OCI-LY1 (cell line): ENCODE data around the gene CXCL10.

ENCODE experiments used
- H2AFZ ChIP-seq: fragments of 200-600 bp; sonication (generic), shearing (Covaris generic); 2 replicates; pipeline ENCODE4 v1.6.0; 2014; ENCODE audit warnings: antibody characterized with exemption, mild to moderate bottlenecking, low read length
- H3F3A ChIP-seq: fragments of 200-600 bp; sonication (generic), shearing (Covaris generic); 2 replicates; pipeline ENCODE4 v1.6.0; 2014; ENCODE audit warnings: mild to moderate bottlenecking, antibody characterized with exemption, low read length, moderate library complexity; ENCODE audit not compliant: insufficient read depth
- H3K27ac ChIP-seq: fragments of 200-600 bp; sonication (generic); 2 replicates; pipeline ENCODE4 v1.5.1; 2014; ENCODE audit warnings: low read length, mixed run types, mild to moderate bottlenecking, low read depth; ENCODE audit not compliant: poor library complexity, severe bottlenecking
- H3K27me3 ChIP-seq: fragments of 200-600 bp; sonication (generic); 2 replicates; pipeline ENCODE4 v1.6.0; 2014; ENCODE audit warnings: antibody characterized with exemption, mild to moderate bottlenecking, low read length, moderate library complexity; ENCODE audit not compliant: insufficient read depth
- H3K36me3 ChIP-seq: fragments of 200-600 bp; sonication (generic); 2 replicates; pipeline ENCODE4 v1.6.1; 2014; ENCODE audit warnings: mild to moderate bottlenecking, antibody characterized with exemption, low read length, moderate library complexity, mixed read lengths; ENCODE audit not compliant: insufficient read depth
- H3K4me1 ChIP-seq: fragments of 200-600 bp; sonication (generic); 2 replicates; pipeline ENCODE4 v1.5.1; 2014; ENCODE audit warnings: mild to moderate bottlenecking, low read length, moderate library complexity; ENCODE audit not compliant: insufficient read depth, severe bottlenecking
- H3K4me2 ChIP-seq: fragments of 200-600 bp; sonication (generic), shearing (Covaris generic); 2 replicates; pipeline ENCODE4 v1.6.1; 2014; ENCODE audit warnings: low read length
- H3K4me3 ChIP-seq: fragments of 200-600 bp; sonication (generic); 2 replicates; pipeline ENCODE4 v1.5.1; 2014; ENCODE audit warnings: low read length, low read depth, mild to moderate bottlenecking, mixed read lengths; ENCODE audit not compliant: poor library complexity, severe bottlenecking
- H3K79me2 ChIP-seq: fragments of 200-600 bp; shearing (Covaris generic); 2 replicates; pipeline ENCODE4 v1.6.1; 2016; ENCODE audit warnings: mixed run types, low read length, mixed read lengths; ENCODE audit not compliant: insufficient read depth
- H3K9ac ChIP-seq: fragments of 200-600 bp; sonication (generic), shearing (Covaris generic); 2 replicates; pipeline ENCODE4 v1.6.1; 2014; ENCODE audit warnings: mild to moderate bottlenecking, low read length, mixed read lengths
- H3K9me2 ChIP-seq: fragments of 200-600 bp; sonication (generic), shearing (Covaris generic); 2 replicates; pipeline ENCODE4 v1.6.1; 2014; ENCODE audit warnings: low read depth, mild to moderate bottlenecking, low read length, mixed read lengths
- H3K9me3 ChIP-seq: fragments of 200-600 bp; shearing (Covaris generic); 2 replicates; pipeline ENCODE4 v1.6.1; 2014; ENCODE audit warnings: low read length, mixed read lengths
- H4K20me1 ChIP-seq: fragments of 200-600 bp; sonication (generic), shearing (Covaris generic); 2 replicates; pipeline ENCODE4 v1.6.0; 2016; ENCODE audit warnings: mild to moderate bottlenecking, low read length; ENCODE audit not compliant: insufficient read depth
- EZH2 ChIP-seq: fragments of 200-600 bp; sonication (generic), shearing (Covaris generic); IDR thresholded peaks from 2 replicates; pipeline ENCODE4 v1.8.0; 2017; ENCODE audit warnings: borderline replicate concordance, mixed run types, mild to moderate bottlenecking, antibody characterized with exemption, low read length, moderate library complexity, mixed read lengths
- TF ChIP-seq, protein P1 (sequence below): fragments of 200-600 bp; sonication (generic), shearing (Covaris generic); IDR thresholded peaks from 2 replicates; pipeline ENCODE4 v1.5.1; 2017; ENCODE audit warnings: mild to moderate bottlenecking, antibody characterized with exemption, low read length, moderate library complexity, mixed read lengths

Gene CXCL10

DNA sequence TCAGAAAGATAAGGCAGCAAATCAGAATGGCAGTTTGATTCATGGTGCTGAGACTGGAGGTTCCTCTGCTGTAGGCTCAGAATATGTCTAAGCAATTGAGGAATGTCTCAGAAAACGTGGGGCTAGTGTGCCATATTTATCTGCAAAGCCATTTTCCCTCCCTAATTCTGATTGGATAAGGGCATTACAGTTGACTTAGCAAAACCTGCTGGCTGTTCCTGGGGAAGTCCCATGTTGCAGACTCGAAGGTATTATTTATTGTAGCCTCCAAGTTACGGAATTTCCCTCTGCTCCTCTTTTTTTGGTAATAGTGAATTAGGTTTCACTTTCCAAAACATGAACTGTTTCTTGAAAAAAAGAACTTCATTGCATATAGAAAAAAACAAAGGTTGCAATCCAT lies at the start of gene CXCL10:
Gene CXCL10 (minus strand): TSS at position 109 of the 400 bp plus-strand sequence. CDS start 66 bp downstream, at position 43.
- no peaks in the 10 kb centered on the region; the same call in 1 of the 2 replicates for H3K27me3 ChIP-seq
- H3K36me3 ChIP-seq: no peaks in the 10 kb centered on the region
- no peak within 1 kb of the TSS for H2AFZ ChIP-seq
- H3K9me3 ChIP-seq: no peaks in the 10 kb centered on the region
- no peak within 1 kb of the TSS for H3K9ac ChIP-seq
- H3K4me2 ChIP-seq: no peak within 1 kb of the TSS
- no peaks in the 10 kb centered on the region for H4K20me1 ChIP-seq
- TF ChIP-seq, protein P1, sequence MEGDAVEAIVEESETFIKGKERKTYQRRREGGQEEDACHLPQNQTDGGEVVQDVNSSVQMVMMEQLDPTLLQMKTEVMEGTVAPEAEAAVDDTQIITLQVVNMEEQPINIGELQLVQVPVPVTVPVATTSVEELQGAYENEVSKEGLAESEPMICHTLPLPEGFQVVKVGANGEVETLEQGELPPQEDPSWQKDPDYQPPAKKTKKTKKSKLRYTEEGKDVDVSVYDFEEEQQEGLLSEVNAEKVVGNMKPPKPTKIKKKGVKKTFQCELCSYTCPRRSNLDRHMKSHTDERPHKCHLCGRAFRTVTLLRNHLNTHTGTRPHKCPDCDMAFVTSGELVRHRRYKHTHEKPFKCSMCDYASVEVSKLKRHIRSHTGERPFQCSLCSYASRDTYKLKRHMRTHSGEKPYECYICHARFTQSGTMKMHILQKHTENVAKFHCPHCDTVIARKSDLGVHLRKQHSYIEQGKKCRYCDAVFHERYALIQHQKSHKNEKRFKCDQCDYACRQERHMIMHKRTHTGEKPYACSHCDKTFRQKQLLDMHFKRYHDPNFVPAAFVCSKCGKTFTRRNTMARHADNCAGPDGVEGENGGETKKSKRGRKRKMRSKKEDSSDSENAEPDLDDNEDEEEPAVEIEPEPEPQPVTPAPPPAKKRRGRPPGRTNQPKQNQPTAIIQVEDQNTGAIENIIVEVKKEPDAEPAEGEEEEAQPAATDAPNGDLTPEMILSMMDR: no peak
- no peak for TF ChIP-seq EZH2
- H3K9me2 ChIP-seq: no peaks in the 10 kb centered on the region
- H3F3A ChIP-seq: no peaks in the 10 kb centered on the region
- H3K79me2 ChIP-seq: no peaks in the 10 kb centered on the region
- no peak within 1 kb of the TSS for H3K4me3 ChIP-seq
- H3K27ac ChIP-seq: no peak within 1 kb of the TSS
- no peaks in the 10 kb centered on the region for H3K4me1 ChIP-seq

DNA sequence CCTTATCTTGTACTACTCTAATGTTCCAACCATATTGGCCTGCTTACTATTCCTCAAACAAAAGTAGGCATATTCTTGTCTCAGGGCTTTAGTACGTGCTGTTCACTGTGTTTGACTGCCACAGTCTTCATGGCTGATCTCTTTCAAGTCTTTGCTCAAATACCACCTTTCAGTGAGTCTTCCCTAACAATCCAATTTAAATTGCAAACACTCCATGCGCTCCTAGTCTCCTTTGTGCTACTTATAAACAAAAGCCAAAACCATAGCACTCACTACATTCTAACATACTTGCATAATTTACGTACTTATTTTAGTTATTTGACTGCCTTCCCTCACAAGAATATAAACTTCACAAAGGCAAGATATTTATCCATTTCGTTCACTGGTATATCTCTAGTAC lies 49.5 kb upstream of the CXCL10 start:
- no peaks in the 10 kb centered on the region for H3K9me2 ChIP-seq
- H2AFZ ChIP-seq: no peak overlapping the region
- no peaks in the 10 kb centered on the region for H3K79me2 ChIP-seq
- H3K4me3 ChIP-seq: no peak overlapping the region
- no peaks in the 10 kb centered on the region for H3K9me3 ChIP-seq
- no peaks in the 10 kb centered on the region for H3K4me1 ChIP-seq
- H3K9ac ChIP-seq: no peak overlapping the region
- no peaks in the 10 kb centered on the region for H3F3A ChIP-seq
- H3K36me3 ChIP-seq: no peaks in the 10 kb centered on the region
- no peak overlapping the region for H3K4me2 ChIP-seq
- H4K20me1 ChIP-seq: no peaks in the 10 kb centered on the region
- no peaks in the 10 kb centered on the region for H3K27me3 ChIP-seq
- TF ChIP-seq, protein P1: no peak
- no peak for TF ChIP-seq EZH2
- H3K27ac ChIP-seq: no peak overlapping the region

DNA sequence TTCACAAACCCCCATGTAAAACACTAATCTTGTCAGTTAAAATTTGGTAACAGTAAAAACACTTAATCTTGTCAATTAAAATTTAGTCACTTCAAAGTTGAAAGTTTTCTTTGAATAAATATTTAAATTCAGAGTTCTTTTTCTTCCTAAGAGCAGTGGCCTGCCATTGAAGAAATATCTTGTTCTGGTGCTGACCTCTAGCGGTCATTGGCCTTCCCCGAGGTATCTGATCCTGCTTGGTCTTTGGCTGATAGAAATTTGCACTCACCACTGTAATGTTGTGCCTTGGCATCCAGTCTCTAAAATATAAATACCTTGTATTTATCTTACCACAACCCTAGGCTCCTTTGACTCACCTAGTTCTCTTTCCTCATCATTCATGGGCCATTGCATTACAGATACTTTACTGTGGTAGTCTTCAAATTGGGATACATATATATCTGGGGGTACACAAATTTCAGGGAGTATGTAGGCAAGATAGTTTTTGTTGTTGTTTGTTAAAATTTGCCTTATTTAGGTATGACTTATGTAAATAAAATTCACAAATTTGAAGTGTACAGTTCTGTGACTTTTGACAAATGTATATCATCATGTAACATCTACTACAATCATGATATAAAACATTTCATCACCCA lies 44.5 kb upstream of the CXCL10 start:
- TF ChIP-seq, protein P1: peak; percentile 84
- TF ChIP-seq EZH2: no peak

More for the DNA sequence above, 44.5 kb upstream of the CXCL10 start:
- no peak overlapping the region for H3K4me3 ChIP-seq
- H3K9ac ChIP-seq: no peak overlapping the region
- no peak overlapping the region for H3K27ac ChIP-seq
- H3F3A ChIP-seq: no peaks in the 10 kb centered on the region
- H3K9me3 ChIP-seq: no peaks in the 10 kb centered on the region
- H3K36me3 ChIP-seq: no peaks in the 10 kb centered on the region
- no peaks in the 10 kb centered on the region for H4K20me1 ChIP-seq
- no peaks in the 10 kb centered on the region for H3K4me1 ChIP-seq
- no peaks in the 10 kb centered on the region for H3K79me2 ChIP-seq
- no peaks in the 10 kb centered on the region for H3K27me3 ChIP-seq
- H2AFZ ChIP-seq: no peak overlapping the region
- H3K4me2 ChIP-seq: no peak overlapping the region
- H3K9me2 ChIP-seq: no peaks in the 10 kb centered on the region
